NCI-H187 treated with DMSO at 0.1 percent for 48 hours (cell line): ENCODE measurements around the gene SUPT4H1.
"Not testable (repeated sequence)": the region's sequence is repeated elsewhere in the genome, so short reads cannot be mapped to it uniquely, and the experiment has no call there.

Experiments
- DNase-seq: peaks from one replicate; lab custom pipeline; 2025; lab: John Stamatoyannopoulos, UW

The SUPT4H1 gene

DNA sequence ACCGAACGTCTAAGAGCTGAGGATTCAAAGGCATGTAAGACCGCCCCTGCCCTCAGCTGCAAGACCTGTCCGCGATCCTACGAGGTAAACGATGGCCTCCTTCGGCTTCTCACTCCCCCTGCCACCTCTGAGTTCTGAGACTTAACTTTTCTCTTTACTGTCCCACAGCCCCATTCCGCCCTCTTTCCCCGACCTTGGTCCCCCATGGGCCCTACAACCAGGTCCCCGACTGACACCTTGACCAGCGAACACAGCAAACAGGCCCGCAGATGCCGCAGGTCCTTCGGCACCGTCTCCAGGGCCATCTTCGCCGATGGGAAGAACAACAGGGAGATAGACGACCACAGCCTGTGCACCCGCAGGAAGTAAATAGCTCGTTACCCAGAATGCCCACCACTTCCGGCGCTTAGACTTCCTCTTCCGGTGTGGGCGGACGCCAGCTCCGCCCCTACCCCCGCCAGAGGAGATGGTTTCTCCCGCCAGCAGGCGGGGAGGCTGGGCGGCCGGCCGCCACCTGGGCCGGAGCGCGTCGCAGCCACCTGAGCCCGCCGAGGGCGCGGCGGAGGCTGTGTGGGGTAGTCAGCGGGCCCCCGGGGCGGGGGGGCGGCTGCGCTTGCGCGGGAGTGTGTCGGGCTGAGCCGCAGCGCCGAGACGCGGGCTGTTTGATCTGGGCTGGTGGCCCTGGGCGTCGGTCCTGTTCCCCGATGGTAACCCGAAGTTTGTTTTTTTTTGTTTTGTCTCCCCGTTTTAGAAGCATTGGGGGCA is at the start of gene SUPT4H1:
SUPT4H1 (minus strand) TSS at position 371 of the 765 bp plus-strand sequence; CDS start at position 305, 66 bp downstream.
- peak; percentile 87 for DNase-seq

DNA sequence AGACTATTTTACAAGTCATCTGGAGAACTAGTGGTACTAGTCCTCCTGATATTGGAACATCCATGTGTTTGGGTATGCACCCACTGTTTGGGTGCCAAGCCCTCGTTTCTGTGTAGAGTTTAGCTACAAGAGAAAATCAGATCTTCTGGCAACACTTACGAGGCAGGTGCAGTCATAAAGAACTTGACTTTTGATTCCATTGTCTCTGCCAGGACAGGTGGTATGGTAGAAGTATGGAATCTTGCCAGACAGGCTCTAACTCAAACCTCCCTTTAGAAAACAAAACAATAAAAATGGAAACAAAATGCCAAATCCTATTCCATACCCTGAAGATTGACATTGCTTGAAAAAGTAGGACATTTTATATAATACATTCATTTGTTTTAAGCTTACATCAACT is 49.3 kb upstream of the SUPT4H1 start:
- no peak for DNase-seq

DNA sequence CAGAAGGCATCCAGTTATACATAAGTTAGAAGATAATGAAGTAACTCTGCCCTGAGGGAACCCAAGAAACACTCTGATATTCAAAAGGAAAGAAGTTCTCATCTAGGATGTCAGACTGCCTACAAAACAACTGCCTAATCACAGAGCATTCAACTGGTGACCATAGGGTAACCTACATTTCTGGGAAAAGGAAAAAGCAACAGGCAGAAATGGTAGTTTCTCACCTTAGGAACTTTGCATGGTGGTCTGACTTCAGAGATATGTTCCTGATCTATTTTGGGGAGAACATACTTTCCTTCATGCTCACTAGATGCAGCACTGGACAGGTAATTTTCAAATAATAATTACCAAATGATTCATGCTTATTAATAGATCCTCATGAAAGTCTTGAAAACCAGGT is 48.8 kb upstream of the SUPT4H1 start:
- no peak for DNase-seq

DNA sequence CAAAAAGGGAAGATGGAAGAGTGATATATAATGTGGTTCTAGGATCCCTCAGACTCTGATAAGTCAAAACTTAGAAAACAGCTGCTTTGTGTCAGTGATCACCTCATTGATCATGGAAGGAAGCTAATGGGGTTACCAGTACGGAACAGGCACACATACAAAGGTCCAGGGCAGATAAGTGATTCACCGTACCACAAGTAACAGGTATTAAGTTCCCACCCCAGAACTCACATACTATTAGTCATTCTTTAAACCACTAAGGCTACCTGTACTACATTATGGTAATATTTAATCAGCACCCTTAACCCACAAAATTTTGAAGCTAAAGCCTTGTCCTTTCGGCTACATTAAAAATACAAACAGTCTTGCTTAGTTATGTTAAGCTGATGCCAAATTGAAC is 48.0 kb upstream of the SUPT4H1 start:
- DNase-seq, result no peak

DNA sequence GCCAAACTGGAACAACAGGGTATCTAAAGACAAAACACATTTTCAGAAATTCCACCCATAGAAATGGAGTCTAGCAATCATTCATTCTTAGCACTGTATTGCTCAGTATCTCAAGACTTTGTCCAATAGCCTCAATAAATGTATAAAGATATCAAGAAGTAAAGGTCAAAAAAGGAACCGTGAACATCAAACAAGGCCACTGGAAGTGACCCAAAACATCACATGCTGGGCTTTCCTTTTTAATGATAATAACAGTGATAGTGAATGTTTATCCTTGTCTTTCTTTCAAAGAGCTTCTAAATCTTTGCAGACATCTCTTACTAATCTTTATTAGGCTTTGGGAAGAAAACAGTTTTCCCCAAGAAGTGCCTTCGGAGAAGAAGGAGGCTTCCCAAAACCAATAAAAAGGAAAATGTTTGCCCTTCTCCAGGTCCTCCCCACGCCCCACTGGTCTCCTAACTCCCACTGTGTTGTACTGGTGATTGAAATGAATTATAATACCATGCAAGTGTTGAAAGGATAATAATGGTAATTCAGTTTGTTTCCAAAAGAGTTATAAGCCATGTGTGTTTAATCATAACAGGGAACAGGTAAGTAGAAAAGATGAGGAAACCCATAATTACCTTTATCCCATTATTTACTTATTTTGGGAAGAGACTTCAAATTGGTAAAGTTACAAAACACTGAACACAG is 46.7 kb upstream of the SUPT4H1 start:
- no peak for DNase-seq

DNA sequence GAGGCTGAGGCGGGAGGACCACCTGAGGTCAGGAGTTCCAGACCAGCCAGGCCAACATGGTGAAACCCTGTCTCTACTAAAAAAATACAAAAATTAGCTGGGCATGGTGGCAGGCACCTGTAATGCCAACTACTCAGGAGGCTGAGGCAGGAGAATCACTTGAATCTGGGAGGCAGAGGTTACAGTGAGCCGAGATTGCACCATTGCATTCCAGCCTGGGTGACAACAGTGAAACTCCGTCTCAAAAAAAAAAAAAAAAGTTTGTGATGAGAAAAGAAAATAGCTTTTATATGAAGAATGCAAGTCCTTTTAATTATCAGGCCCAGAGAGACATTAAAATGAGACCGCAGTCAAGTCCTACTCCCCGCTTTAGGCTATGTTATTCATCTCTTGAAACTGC is 45.4 kb upstream of the SUPT4H1 start:
- DNase-seq, result not testable (repeated sequence)

DNA sequence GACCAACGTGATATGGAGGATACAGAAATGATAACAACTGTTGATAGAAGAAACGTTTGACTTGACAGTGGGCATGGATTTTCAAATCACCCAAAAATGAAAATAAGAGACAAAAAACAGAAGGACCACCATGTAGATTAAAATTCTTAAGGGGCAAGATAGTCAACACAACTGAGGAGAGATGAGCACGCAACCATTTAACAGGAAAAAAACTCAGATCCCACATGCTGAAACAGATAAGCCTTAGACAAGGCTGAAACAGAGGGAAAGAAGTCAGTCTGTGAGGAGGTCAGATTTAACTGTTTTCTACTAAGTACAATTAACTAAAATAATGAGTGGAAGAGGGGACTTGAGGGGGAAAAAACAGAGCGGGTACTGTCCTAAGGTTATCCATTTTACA is 44.2 kb upstream of the SUPT4H1 start:
- DNase-seq, result no peak

DNA sequence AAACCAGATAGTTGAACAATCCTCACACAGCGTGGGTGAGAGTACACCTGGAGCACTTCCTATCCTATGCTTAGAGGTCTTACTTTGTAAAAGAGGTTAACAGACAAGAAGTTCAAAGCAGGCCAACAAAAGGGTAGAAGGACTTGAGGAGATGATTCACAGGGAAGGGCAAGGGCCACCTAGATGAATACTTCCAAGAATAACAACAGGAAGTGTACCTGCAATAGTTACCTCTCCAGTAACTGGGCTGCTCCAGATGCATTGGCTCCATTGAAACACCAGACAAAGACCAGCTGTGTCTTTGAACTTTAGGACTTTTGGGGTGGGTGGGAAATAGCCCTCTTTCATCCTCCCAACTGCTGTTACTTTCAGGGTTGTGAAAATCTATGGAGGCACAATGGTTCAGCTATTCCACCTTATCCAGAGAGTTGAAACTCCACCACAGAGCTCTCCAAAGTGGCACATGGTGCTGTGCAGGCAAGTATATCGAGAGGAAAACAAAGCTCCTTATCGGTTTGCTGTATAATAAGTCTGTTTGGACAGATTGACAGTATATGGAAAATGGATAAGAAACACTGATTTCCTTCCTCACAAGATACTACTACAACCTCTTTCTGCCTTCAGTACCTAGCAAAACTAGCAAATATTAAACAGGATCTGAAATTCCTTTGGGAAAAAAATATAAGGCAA is 42.7 kb upstream of the SUPT4H1 start:
- no peak for DNase-seq

DNA sequence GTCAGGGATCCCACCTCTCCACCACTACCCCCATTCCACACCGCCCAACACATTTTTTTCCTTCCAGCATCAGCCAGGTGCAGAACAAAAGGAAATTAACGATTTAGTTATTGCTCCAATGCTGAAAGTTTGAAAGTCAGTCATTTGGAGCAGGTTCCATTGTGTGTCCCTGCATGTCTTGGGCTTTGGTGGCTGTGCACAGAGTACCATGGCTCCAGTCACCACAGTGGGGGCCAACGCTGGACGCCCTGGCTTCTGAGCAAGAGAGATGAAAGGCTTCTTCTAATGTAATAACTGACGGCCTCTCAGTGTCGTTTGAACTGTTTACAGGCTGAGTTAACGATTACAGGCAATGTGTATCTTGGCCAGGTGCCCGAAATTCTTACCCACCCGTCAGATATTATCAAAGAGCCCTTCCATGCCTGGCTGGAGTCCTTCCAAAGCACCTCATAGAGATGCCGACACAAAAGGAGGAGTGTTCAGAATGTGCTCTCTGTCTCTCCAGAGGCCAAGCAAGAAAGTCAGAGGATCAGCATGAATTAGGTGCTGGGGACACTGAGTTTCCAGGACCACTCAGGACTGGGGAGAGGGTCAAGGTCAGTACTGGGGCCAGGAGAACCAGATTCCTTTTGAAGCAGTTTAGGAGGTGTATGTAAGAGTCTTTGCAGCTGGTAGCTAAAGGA is 39.4 kb upstream of the SUPT4H1 start:
- DNase-seq, result peak; percentile 67

DNA sequence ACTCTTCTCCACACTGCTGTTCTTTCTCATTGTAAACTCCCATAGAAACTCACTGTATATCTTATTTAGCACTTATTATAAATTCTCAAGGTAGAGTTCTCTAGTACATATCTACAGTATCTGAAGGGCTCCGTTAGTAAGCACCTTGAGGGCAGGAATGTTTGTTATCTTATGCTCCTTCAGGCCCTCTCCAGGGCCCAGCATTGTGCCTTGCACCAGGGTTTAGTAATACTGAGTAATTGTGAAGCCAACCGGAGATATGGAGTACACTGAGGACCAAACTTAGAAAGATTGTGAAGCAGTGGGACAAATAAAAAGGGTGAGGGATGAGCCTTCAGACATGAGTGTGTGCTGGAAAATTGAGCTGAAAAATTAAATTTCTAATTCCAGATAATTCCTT is 38.9 kb upstream of the SUPT4H1 start:
- DNase-seq, result no peak

DNA sequence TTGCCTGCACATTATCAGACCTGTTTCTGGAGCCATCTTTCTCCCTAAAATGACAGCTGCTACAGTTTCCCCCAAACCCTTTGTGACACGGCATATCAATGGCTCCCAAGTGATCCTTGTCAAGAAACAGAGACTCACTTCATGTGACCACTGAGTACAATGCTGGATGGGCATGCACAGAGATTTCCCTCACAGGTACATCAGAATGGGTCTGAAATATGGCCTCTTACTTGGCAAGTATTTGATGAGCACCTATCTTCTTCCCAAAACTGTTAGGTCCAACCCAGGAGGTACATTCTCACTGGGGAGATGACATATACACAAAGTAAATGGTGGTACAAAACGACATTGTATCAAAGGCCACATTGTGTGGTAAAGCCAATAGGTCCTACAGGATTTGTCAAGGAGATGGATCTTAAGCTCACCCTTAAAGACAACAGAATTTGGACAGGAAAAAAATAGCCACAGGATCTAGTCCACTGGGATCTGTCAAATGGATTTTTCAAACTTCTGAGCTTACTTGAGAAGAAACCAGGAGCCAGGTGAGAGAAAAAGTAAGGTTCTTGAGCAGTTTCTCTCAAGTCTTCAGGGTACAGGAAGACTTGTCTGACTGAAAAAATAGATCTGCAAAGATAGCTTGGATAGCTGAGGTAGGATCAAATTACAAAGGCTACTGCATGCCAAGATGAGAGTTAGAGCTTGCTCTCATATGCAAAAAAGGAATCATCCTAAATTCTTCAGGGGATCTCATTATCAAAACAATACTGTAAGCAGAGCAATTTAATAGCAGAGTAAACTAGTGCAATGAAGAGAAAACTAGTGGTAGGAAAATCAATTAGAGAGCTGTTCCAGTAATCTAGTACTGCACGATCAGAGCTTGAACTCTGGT is 36.5 kb upstream of the SUPT4H1 start:
- DNase-seq, result no peak

DNA sequence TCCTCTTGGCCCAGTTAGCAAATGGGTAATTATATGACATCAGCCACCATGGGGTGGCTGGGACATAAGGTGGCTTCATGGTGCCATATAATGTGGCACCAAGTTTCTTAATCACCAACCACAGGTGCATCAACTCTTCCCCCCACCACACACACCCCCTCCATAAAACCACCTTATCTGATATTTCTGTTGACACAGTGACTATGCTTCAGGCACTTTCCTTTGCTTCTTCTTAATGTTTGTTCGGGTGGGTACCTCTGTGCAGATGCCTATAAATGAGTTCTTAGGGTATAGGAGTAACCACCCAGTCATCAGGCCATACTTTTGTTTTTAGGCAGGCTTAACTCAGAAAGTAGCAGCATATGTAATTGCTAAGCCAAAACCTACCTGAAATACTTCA is 35.8 kb upstream of the SUPT4H1 start:
- DNase-seq, result no peak

DNA sequence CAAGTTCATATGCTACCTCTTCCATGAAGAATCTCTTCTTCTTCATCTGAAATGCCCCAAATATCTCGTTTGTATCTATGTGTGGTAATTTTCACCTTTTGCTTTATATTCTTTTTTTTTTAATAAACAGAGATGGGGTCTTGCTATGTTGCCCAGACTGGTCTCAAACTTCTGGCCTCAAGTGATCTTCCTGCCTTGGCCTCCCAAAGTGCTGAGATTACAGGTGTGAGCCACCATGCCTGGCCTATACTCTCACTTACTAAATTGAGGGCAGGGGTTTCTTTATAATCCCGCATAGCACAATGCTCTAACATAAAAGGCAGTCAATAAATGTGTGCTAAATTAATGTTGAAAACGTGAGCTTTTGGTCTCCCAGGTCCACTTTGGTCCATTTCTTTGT is 34.7 kb upstream of the SUPT4H1 start:
- no peak for DNase-seq

DNA sequence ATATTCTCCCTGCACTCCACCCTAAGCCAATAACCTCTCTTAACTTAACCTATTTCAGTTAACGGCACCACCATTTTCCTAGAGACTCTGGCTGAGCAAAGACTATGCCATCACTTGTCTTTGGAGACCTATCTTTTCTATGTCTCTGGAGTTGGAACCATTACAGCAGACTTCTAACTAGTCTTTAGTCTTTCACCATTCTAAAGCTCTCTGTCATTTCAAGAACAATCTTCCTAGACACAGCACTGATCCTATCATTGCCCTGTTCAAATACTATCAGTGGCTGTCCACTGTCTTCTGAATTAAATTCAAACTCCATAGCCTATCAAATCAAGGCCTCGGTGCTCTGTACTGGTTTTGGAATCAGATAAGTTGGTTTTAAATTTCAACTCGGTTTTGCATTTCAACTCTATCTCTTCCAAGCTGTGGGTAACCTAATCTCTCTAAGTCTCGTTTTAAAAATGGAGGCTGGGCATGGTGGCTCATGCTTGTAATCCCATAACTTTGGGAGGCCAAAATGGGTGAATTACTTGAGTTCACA is 33.4 kb upstream of the SUPT4H1 start:
- no peak for DNase-seq

DNA sequence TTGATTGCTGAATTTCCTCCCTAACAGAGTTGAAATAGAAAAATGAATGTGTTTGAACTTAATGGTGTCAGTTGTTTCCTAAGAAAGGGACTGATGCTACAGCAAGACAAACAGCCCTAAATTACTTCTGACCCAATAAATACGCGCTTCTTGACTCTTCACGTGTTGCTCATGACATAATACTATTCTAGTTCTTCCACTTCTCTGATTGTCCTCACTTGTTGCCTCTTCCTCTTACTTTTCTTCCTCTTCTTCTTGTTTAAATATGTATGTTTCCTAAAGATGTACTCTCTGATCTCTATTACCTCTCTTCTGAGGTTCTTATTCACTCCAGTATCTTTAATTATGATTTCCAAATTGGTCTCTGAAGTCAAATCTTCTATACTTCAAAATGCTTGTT is 32.9 kb upstream of the SUPT4H1 start:
- no peak for DNase-seq

DNA sequence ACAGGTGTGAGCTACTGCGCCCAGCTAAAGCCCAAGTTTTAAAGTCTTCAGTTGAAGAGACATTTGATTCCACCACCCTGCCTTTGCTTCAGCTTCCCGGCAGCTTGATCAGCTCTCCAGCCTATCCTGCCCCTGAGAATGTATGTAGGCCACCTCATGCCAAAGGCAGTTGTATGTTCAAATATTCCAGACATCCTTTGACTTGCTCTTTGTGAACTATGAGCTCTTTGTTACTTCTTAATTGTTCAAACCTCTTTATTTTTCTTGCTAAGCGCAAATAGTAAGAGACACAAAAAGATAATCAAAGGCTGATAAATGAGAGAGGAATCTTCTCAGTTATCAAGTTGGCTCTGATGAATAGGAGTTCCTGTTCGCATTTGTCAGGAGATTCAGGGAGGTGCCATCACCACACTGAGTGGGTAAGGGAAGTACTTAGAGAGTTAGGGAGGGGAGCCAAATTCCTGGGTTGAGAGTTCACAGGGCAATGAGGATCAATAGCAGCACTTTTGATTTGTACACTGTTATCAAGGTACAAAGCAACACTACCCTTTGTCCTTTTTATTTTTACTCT is 32.0 kb upstream of the SUPT4H1 start:
- DNase-seq, result no peak

DNA sequence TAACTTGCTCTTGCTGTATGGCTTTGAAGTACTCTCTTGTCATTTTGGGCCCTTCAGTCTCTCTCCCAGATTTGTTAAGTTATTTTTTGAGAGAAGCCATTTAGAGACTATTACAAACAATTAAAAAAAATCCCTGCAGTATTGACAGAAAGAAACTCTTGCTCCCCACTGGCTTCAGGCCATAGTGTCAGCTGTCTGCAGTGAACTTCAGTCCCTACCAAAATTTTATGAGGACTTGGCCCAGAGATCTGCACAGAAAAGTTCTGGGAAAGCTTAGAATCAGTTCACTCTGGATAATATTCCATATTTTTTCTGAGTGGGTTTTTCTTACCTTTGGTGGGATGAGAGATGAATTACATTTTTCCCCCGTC is 30.9 kb upstream of the SUPT4H1 start:
- DNase-seq, result no peak

DNA sequence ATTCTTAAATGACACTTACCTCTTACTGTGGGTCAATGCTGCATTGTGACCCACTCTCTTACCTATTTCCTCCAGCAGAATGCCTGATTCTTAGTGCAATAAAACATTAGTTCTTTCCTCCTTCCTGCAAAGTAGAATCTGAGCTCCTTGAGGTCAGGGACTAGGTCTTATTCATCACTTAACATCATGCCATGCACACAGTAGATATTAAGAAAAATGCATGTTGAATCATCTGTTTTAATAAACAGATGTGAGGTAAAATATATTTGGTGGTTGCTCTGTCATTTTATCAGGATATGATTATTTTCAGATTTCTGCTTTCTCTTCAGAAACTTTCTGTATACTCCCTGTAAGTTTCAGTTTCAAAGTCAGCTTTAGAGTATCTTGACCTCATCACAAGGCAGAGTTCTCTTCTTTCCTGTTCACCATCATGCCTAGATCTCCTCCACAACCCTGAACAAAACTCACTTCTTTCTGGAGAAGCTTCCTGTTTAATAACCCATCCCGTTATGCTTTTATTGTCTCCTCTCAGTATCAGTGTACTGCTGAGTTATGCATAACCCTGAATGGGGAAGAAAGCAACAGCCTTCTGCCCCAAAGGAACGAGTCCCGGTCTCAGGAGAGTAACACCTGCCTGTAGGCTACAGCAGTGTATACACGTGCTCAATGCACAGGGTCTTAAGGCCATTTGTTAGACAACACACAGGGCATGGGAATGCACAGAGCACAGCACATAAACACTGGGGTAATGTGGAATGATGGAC is 30.3 kb upstream of the SUPT4H1 start:
- DNase-seq, result no peak

DNA sequence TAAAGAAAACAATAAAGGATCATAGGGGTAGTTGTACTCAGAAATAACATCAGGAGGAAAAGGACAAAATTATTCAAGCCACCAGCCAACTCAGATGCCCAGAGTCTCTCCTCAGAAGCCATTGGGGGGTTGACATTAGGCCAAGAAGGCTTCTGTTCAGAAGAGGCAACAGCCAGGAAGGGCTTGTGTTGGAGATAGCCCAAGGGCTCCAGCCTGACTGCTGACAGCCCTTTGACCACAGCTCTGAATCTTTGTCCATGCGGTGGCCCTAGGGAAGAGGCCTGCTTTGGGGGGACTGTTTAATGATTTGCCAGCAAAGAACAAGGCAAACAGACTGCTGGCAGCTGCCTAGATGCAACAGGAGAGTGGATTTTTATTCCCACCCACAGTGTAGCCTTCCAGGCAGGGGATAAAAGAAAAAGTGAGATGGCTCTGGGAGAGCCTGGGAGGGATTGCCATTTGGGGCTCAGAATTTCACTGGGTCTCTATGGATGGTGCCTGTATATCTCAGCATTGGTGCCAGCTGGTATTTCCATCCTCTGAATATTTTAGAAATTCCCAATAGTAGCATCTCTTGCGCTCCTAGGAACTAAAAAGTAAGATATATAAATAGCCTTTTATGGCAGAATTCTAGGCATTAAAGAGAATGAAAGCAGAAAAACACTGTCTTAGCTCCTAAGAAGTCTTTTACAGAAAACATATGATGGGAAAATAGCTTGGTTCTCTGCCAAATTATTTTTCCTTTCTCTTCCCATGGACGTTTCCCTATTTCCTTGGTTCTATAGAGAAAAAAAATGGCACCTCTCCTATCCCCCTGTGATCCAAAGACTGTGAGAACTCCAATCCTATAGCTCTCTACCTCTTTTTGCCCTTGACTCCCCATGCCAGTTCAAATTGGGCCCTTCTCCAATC is 29.4 kb upstream of the SUPT4H1 start:
- DNase-seq, result no peak
